ENCODE measurements around the gene MYOD1. TPM values are rescaled to one million over a fixed set of nuclear protein-coding genes. Genes with fewer than 3 reads are reported as not detected.

Gene MYOD1
- total RNA-seq, 1 donor from 2014 or later: not detected

GRCh38 chr11:17742019-17742418 lies 22.6 kb downstream of the MYOD1 start:
- Mint-ChIP-seq H3K9me3 (no peaks in the 10 kb centered on the region), H3K27ac (no peak overlapping the region), H3K4me3 (no peak overlapping the region), H3K4me1 (no peaks in the 10 kb centered on the region), H3K27me3 (ENCODE audit: low read depth) (peaks cover 45% of the 10 kb centered on the region), H3K36me3 (no peaks in the 10 kb centered on the region)
- TF ChIP-seq, protein P1, sequence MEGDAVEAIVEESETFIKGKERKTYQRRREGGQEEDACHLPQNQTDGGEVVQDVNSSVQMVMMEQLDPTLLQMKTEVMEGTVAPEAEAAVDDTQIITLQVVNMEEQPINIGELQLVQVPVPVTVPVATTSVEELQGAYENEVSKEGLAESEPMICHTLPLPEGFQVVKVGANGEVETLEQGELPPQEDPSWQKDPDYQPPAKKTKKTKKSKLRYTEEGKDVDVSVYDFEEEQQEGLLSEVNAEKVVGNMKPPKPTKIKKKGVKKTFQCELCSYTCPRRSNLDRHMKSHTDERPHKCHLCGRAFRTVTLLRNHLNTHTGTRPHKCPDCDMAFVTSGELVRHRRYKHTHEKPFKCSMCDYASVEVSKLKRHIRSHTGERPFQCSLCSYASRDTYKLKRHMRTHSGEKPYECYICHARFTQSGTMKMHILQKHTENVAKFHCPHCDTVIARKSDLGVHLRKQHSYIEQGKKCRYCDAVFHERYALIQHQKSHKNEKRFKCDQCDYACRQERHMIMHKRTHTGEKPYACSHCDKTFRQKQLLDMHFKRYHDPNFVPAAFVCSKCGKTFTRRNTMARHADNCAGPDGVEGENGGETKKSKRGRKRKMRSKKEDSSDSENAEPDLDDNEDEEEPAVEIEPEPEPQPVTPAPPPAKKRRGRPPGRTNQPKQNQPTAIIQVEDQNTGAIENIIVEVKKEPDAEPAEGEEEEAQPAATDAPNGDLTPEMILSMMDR (IDR thresholded peaks at IDR 0.05; ENCODE audit: unreplicated experiment): no peak
- DNase-seq (ENCODE audit: low spot score in 2 of 2, unreplicated experiment in 2 of 2): no peak

DNA sequence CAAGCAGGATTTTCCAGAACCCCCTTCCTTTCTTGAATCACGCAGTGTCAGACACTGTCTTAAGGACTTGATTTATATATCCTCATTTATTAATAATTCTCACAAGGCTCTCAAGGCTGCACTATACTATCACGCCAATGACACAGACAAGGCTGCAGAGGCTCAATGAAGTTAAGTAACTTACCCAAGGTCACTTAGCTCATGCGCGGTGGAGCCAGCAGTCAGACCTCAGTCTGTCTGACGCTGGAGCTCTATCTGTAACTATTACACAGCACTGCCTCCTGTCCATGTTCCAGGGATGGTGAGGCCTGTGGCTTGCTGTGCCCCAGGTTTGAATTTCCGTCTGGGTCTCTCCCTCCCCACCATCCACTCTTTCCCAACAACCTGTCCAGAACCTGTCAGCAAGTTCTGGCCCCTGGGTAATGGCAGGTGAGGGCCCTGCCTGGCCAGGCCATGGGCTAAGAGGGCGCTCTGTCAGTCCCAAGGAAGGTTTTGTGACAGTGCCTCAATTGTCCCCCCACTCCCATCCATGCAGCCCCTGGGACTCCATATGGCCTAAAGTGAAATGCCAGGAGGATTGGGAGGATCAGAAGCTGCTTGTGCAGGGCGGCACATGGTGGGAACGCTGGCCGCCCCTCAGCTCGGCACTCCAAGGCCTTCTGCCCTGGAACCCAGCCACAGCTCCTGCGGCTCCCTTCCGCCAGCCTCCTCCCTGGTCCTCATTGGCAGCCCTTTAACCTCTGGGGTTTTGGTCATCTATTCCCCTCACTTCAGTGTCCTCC lies 23.8 kb downstream of the MYOD1 start:
- DNase-seq (ENCODE audit: low spot score in 2 of 2, unreplicated experiment in 2 of 2): no peak
- Mint-ChIP-seq H3K27me3 (ENCODE audit: low read depth) (peaks cover 39% of the 10 kb centered on the region), H3K4me1 (no peaks in the 10 kb centered on the region), H3K36me3 (no peaks in the 10 kb centered on the region), H3K27ac (no peak overlapping the region), H3K9me3 (no peaks in the 10 kb centered on the region), H3K4me3 (no peak overlapping the region)
- TF ChIP-seq, protein P1 (IDR thresholded peaks at IDR 0.05; ENCODE audit: unreplicated experiment): no peak

GRCh38 chr11:17743808-17744119 lies 24.4 kb downstream of the MYOD1 start:
- DNase-seq (ENCODE audit: low spot score in 2 of 2, unreplicated experiment in 2 of 2): no peak
- Mint-ChIP-seq H3K4me1 (no peaks in the 10 kb centered on the region), H3K27ac (no peak overlapping the region), H3K4me3 (no peak overlapping the region), H3K36me3 (no peaks in the 10 kb centered on the region), H3K27me3 (ENCODE audit: low read depth) (peaks cover 33% of the 10 kb centered on the region), H3K9me3 (no peaks in the 10 kb centered on the region)
- TF ChIP-seq, protein P1 (IDR thresholded peaks at IDR 0.05; ENCODE audit: unreplicated experiment): no peak

- Mint-ChIP-seq H3K9me3 (no peaks in the 10 kb centered on the region), H3K4me1 (no peaks in the 10 kb centered on the region), H3K36me3 (no peaks in the 10 kb centered on the region), H3K27ac (no peak overlapping the region), H3K27me3 (ENCODE audit: low read depth) (peaks cover 33% of the 10 kb centered on the region), H3K4me3 (no peak overlapping the region)
- DNase-seq (ENCODE audit: low spot score in 2 of 2, unreplicated experiment in 2 of 2): no peak
- TF ChIP-seq, protein P1 (IDR thresholded peaks at IDR 0.05; ENCODE audit: unreplicated experiment): no peak
Measured at GRCh38 chr11:17744151-17744940, 25.0 kb downstream of the MYOD1 start.

GRCh38 chr11:17745023-17745772 lies 25.8 kb downstream of the MYOD1 start:
- TF ChIP-seq, protein P1 (IDR thresholded peaks at IDR 0.05; ENCODE audit: unreplicated experiment): no peak
- Mint-ChIP-seq H3K9me3 (no peaks in the 10 kb centered on the region), H3K36me3 (no peaks in the 10 kb centered on the region), H3K4me3 (no peak overlapping the region), H3K27me3 (ENCODE audit: low read depth) (peaks cover 37% of the 10 kb centered on the region), H3K4me1 (no peaks in the 10 kb centered on the region), H3K27ac (no peak overlapping the region)
- no peak for DNase-seq (ENCODE audit: low spot score in 2 of 2, unreplicated experiment in 2 of 2)
